Kidney (tissue), 14 donors: ENCODE results near the gene MTX1. TPM values are rescaled to one million over a fixed set of nuclear protein-coding genes. Genes with fewer than 3 reads are reported as not detected.

Experiments used
- DNase-seq, 5 donors: peaks; one replicate each; pipeline ENCODE4 v3.0.0-alpha.2; 2013 to 2020
- FAIRE-seq: peaks from 2 replicates; lab custom pipeline; 2012; peaks lifted over from hg19 to GRCh38; lab: Jason Lieb, UNC
- H3K27ac ChIP-seq, 2 donors: one replicate each; pipeline ENCODE4 v1.7.0; 2013; ENCODE audit warnings: low read depth in 2 of 2, low read length in 2 of 2, inconsistent platforms in 1 of 2
- H3K27me3 ChIP-seq: one replicate; pipeline ENCODE4 v1.7.1; 2013; ENCODE audit warnings: low read length, inconsistent platforms; ENCODE audit not compliant: control insufficient read depth, insufficient read depth
- H3K36me3 ChIP-seq, 3 donors: one replicate each; pipeline versions ENCODE4 v1.7.0 to v1.7.1; 2013; ENCODE audit warnings: low read length in 3 of 3, control low read depth in 1 of 3, inconsistent platforms in 1 of 3; ENCODE audit not compliant: insufficient read depth in 3 of 3, control insufficient read depth in 2 of 3
- H3K4me1 ChIP-seq, 3 donors: one replicate each; pipeline versions ENCODE4 v1.7.0 to v1.7.1; 2013; ENCODE audit warnings: low read length in 3 of 3, inconsistent platforms in 1 of 3, low read depth in 1 of 3; ENCODE audit not compliant: control insufficient read depth in 2 of 3, insufficient read depth in 2 of 3
- H3K4me3 ChIP-seq, 3 donors: one replicate each; pipeline versions ENCODE4 v1.7.0 to v1.8.1; 2013; ENCODE audit warnings: low read length in 3 of 3, control low read depth in 1 of 3, inconsistent platforms in 1 of 3
- H3K9ac ChIP-seq, 3 donors: one replicate each; pipeline versions ENCODE4 v1.7.0 to v1.7.1; 2013; ENCODE audit warnings: low read length in 3 of 3, control low read depth in 1 of 3, inconsistent platforms in 1 of 3
- H3K9me3 ChIP-seq, 3 donors: one replicate each; pipeline versions ENCODE4 v1.7.0 to v1.7.1; 2013; ENCODE audit warnings: low read length in 3 of 3, control low read depth in 1 of 3, inconsistent platforms in 1 of 3; ENCODE audit not compliant: control insufficient read depth in 2 of 3, insufficient read depth in 1 of 3
- intact Hi-C: fragments of 100-400 bp; cut with DNase I; formaldehyde crosslinking; loops from one replicate; pipeline ENCODE4 v1.11.1; 2022
- polyA plus RNA-seq: library from polyadenylated mRNA; stranded (reverse); fragments of 350-450 nt; fragmentation: Illumina TruSeq; extraction: RNeasy Lipid Tissue Mini Kit (QIAGEN cat#74804); gene quantifications from one replicate; pipeline ENCODE4 v1.2.3, GENCODE V29; 2014; ENCODE audit warnings: low read depth, low replicate concordance; ENCODE audit not compliant: insufficient read depth
- total RNA-seq: library from RNA; stranded (reverse); fragmentation: NEBNext Ultra II Directional; extraction: Animal tissue kit (Norgen Biotek cat#: 25700); gene quantifications from one replicate; pipeline ENCODE4 v1.2.1, GENCODE V29; 2021
- TF ChIP-seq, protein P1 (sequence below): IDR thresholded peaks from 3 replicates; pipeline ENCODE4 v1.5.1; 2012; ENCODE audit warnings: mild to moderate bottlenecking, moderate library complexity, borderline replicate concordance; ENCODE audit not compliant: insufficient read depth; ENCODE audit errors: extremely low read depth
- donor health status: control.
- donor health status: control.
- donor health status: control.
- donor health status: control.
- donor health status: control.
- donor health status: DM: yes; HTN: yes; CAD: no.
- donor health status: Normal renal cell carcinoma (clear cell type).

The MTX1 gene
- total and polyA plus RNA-seq, 2 donors from 2014 or later, result 38.8 to 86.9 TPM

GRCh38 chr1:155168456-155169210, 39.9 kb upstream of the MTX1 start:
- H3K27ac ChIP-seq, result no peak overlapping the region
- no peak for FAIRE-seq
- intact Hi-C loops, result loop anchor here (5.0 kb wide), 1 partner anchor 76 kb away; no protein-coding TSS in a partner anchor

DNA sequence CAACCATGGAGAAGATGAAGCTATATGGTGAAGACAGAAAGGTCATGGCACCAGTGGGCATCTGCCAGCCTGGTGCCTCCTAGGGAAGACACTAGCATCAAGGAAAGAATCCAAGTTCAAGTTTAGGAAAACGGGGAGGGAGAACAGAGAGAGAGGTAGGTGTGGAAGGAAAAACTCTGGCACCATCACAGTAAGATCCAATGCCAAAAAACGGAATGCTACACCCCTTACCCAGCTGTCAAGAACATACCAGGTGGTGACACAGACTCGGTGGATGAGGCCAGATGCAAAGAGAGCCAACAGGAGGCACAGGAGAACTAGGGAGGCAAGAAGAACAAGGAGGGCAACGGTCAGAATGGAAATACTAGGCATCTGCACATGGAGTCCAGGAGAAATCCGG, 39.0 kb upstream of the MTX1 start:
- H3K9ac ChIP-seq, result no peak overlapping the region
- DNase-seq (peak in 1 of 5 donors; percentile 34), FAIRE-seq (no peak)
- H3K27ac ChIP-seq, result no peak overlapping the region
- H3K9me3 ChIP-seq, result no peaks in the 10 kb centered on the region
- H3K4me1 ChIP-seq, result peaks cover 0 to 17% (median 7%) of the 10 kb centered on the region in 3 donors
- intact Hi-C loops, result loop anchor here (5.0 kb wide), 1 partner anchor 77 kb away; no protein-coding TSS in a partner anchor
- TF ChIP-seq, protein P1, sequence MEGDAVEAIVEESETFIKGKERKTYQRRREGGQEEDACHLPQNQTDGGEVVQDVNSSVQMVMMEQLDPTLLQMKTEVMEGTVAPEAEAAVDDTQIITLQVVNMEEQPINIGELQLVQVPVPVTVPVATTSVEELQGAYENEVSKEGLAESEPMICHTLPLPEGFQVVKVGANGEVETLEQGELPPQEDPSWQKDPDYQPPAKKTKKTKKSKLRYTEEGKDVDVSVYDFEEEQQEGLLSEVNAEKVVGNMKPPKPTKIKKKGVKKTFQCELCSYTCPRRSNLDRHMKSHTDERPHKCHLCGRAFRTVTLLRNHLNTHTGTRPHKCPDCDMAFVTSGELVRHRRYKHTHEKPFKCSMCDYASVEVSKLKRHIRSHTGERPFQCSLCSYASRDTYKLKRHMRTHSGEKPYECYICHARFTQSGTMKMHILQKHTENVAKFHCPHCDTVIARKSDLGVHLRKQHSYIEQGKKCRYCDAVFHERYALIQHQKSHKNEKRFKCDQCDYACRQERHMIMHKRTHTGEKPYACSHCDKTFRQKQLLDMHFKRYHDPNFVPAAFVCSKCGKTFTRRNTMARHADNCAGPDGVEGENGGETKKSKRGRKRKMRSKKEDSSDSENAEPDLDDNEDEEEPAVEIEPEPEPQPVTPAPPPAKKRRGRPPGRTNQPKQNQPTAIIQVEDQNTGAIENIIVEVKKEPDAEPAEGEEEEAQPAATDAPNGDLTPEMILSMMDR, result no peak
- no peaks in the 10 kb centered on the region for H3K27me3 ChIP-seq
- peaks cover 4 to 15% (median 10%) of the 10 kb centered on the region in 3 donors for H3K36me3 ChIP-seq
- H3K4me3 ChIP-seq, result no peak overlapping the region

More at GRCh38 chr1:155168456-155169210, 39.9 kb upstream of the MTX1 start:
- H3K27me3 ChIP-seq, result no peaks in the 10 kb centered on the region
- peaks cover 4 to 15% (median 10%) of the 10 kb centered on the region in 3 donors for H3K36me3 ChIP-seq
- no peaks in the 10 kb centered on the region for H3K9me3 ChIP-seq
- DNase-seq, result peak in 1 of 5 donors; percentile 30
- H3K4me3 ChIP-seq, result no peak overlapping the region
- H3K4me1 ChIP-seq, result peaks cover 0 to 17% (median 7%) of the 10 kb centered on the region in 3 donors
- H3K9ac ChIP-seq, result no peak overlapping the region
- TF ChIP-seq, protein P1, result no peak

GRCh38 chr1:155170101-155170785, 38.3 kb upstream of the MTX1 start:
- no peaks in the 10 kb centered on the region for H3K27me3 ChIP-seq
- FAIRE-seq (no peak), DNase-seq (peak in 1 of 5 donors; percentile 17)
- H3K36me3 ChIP-seq, result peaks cover 4 to 15% (median 10%) of the 10 kb centered on the region in 3 donors
- peaks cover 0 to 19% (median 7%) of the 10 kb centered on the region in 3 donors for H3K4me1 ChIP-seq
- H3K9ac ChIP-seq, result no peak overlapping the region
- intact Hi-C loops, result loop anchor here (10.0 kb wide), 1 partner anchor 55 kb away; no protein-coding TSS in a partner anchor
- no peaks in the 10 kb centered on the region for H3K9me3 ChIP-seq
- H3K4me3 ChIP-seq, result no peak overlapping the region
- TF ChIP-seq, protein P1, result no peak
- no peak overlapping the region for H3K27ac ChIP-seq
